HepG2 (cell line): ENCODE results near the gene USP40. TPM values are rescaled to one million over a fixed set of nuclear protein-coding genes. Genes with fewer than 3 reads are reported as not detected.

Source experiments
- ADNP ChIP-seq: sonication (generic); formaldehyde crosslinking; IDR thresholded peaks from 2 replicates; pipeline ENCODE4 v1.4.0; 2020; ENCODE audit warnings: missing genetic modification reagents
- ARHGAP35 ChIP-seq: sonication (generic); formaldehyde crosslinking; IDR thresholded peaks from 2 replicates; pipeline ENCODE4 v1.9.0; 2022; ENCODE audit warnings: mild to moderate bottlenecking, inconsistent platforms, moderate library complexity, missing genetic modification reagents, borderline replicate concordance
- HBP1 ChIP-seq: IDR thresholded peaks from 2 replicates; pipeline ENCODE4 v1.6.1; 2016; ENCODE audit warnings: low read depth, control low read depth
- KAT2B ChIP-seq: fragments of 150-350 bp; IDR thresholded peaks from 2 replicates; pipeline ENCODE4 v1.6.1; 2014; ENCODE audit warnings: low read depth, low read length, borderline replicate concordance
- MNT ChIP-seq: fragments of 450-650 bp; IDR thresholded peaks from 2 replicates; pipeline ENCODE4 v1.6.1; 2016
- MXI1 ChIP-seq: IDR thresholded peaks from 3 replicates; pipeline ENCODE4 v1.6.1; 2012; ENCODE audit warnings: low read depth, low read length, inconsistent platforms, borderline replicate concordance
- THAP11 ChIP-seq: IDR thresholded peaks from 2 replicates; pipeline ENCODE4 v1.6.1; 2016; ENCODE audit warnings: missing biosample characterization, missing genetic modification reagents
- XRCC5 ChIP-seq: fragments of 200-400 bp; formaldehyde crosslinking; optimal IDR thresholded peaks from 2 replicates; pipeline ENCODE3; 2017; ENCODE audit warnings: mild to moderate bottlenecking, low read length
- ZNF318 ChIP-seq: sonication (generic); formaldehyde crosslinking; IDR thresholded peaks from 2 replicates; pipeline ENCODE4 v1.4.0; 2020; ENCODE audit warnings: mild to moderate bottlenecking, missing genetic modification reagents
- ZNF354B ChIP-seq: sonication (generic); formaldehyde crosslinking; IDR thresholded peaks from 2 replicates; pipeline ENCODE4 v1.8.0; 2022; ENCODE audit warnings: mild to moderate bottlenecking, missing genetic modification reagents
- polyA plus RNA-seq, 8 experiments: library from polyadenylated mRNA; depleted of rRNA in 3 of 8; stranded (reverse) in 7 of 8; unstranded in 1 of 8; fragments of >200 nt; fragmentation: Illumina TruSeq in 4 of 8; extraction: Trizol in 4 of 8; gene quantifications; 2 replicates each; pipeline versions ENCODE4 v1.2.1 to v1.2.3, GENCODE V29; 2011 to 2016; ENCODE audit warnings: low read depth in 4 of 8, missing spikeins in 1 of 8, mixed read lengths in 1 of 8; ENCODE audit not compliant: insufficient read depth in 1 of 8
- total RNA-seq, 5 experiments: library from RNA; depleted of rRNA; stranded (reverse); fragments of >200 nt; fragmentation: Illumina TruSeq; extraction: Trizol; gene quantifications; 2 replicates each; pipeline ENCODE4 v1.2.3, GENCODE V29; 2016; ENCODE audit warnings: low read depth in 1 of 5
- TF ChIP-seq, protein P1 (sequence below): IDR thresholded peaks from 2 replicates; pipeline ENCODE4 v1.6.1; 2016; ENCODE audit warnings: low read depth, borderline replicate concordance
- TF ChIP-seq, protein P2 (sequence below): sonication (generic); formaldehyde crosslinking; IDR thresholded peaks from 2 replicates; pipeline ENCODE4 v1.5.0; 2020; ENCODE audit warnings: mild to moderate bottlenecking, missing genetic modification reagents, moderate library complexity

Gene USP40
- total and polyA plus RNA-seq, 2 of the 13 experiments (the other 11 are each of a cell fraction or from before 2014, with no cell fraction given), result 41.0 to 46.3 TPM

DNA sequence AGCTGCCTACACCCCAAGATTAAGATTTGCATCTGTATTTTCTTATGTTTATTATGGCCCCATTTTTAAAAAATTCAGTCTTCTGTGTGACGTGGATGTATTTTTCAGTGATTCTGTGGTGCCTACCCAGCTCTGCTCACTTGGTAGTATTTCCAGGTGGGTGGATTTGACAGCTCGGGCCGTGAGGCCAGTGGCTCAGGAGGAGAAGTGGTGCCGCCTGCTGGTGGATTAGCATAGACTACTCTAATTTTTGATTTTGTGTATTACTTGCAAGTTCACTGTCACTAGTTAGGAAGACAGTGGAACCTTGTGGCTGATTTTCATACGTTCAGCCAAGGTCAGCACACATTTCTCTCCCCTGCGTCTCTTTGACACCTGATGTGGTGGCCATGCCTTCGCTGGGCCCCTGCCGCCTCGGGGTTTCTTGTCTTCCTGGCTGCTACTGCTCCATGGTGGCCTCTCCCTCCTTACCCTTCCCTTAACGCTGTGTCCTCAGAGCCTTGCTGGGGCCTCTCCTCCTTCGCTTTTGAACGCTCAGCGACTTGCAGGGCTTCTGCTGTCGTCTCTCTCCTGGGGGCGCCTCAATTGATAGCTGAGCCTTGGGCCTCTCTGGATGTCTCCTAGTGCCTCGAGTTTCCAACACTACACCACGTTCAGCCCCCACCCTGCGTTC, 122.9 kb downstream of the USP40 start (continued):
- TF ChIP-seq ADNP (CRISPR knock-in tag), result no peak
- TF ChIP-seq HBP1 (CRISPR knock-in tag), result 0 out of 2 replicates have a peak, but pooled peaks have one; percentile 33
- TF ChIP-seq, protein P1, sequence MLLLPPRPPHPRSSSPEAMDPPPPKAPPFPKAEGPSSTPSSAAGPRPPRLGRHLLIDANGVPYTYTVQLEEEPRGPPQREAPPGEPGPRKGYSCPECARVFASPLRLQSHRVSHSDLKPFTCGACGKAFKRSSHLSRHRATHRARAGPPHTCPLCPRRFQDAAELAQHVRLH, result 0 out of 2 replicates have a peak, but pooled peaks have one; percentile 35
- TF ChIP-seq ZNF318, result 0 out of 2 replicates have a peak, but pooled peaks have one; percentile 31
- TF ChIP-seq, protein P2, sequence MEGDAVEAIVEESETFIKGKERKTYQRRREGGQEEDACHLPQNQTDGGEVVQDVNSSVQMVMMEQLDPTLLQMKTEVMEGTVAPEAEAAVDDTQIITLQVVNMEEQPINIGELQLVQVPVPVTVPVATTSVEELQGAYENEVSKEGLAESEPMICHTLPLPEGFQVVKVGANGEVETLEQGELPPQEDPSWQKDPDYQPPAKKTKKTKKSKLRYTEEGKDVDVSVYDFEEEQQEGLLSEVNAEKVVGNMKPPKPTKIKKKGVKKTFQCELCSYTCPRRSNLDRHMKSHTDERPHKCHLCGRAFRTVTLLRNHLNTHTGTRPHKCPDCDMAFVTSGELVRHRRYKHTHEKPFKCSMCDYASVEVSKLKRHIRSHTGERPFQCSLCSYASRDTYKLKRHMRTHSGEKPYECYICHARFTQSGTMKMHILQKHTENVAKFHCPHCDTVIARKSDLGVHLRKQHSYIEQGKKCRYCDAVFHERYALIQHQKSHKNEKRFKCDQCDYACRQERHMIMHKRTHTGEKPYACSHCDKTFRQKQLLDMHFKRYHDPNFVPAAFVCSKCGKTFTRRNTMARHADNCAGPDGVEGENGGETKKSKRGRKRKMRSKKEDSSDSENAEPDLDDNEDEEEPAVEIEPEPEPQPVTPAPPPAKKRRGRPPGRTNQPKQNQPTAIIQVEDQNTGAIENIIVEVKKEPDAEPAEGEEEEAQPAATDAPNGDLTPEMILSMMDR (CRISPR knock-in tag), result peak; percentile 81
- peak; percentile 88; the same call in 2 of the 3 replicates for TF ChIP-seq MXI1
- TF ChIP-seq MNT, result peak; percentile 22; the same call in 1 of the 2 replicates
- TF ChIP-seq THAP11, result peak; percentile 30; the same call in 1 of the 2 replicates
- 0 out of 2 replicates have a peak, but pooled peaks have one; percentile 24 for TF ChIP-seq ZNF354B
- TF ChIP-seq XRCC5, result peak; percentile 59
- TF ChIP-seq ARHGAP35 (CRISPR knock-in tag), result no peak
- TF ChIP-seq KAT2B, result no peak
